ENCODE measurements around the gene SMIM11.

Gene SMIM11

DNA sequence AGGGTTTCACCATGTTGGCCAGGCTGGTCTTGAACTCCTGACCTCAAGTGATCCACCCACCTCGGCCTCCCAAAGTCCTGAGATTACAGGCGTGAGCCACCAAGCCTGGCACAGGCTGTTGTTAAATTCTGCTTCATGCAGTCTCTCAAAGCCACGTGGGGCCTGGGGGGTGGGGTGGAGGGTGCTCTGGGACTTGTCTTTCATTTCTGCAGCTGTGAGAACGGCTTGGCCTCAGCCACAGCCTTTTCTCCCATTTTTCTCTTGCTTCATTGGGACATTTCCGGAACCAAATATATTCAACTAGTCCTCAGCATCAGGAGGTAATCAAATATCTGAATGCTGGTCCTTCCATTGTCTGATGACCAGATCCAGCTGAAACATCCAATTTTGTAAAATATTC, 39.1 kb upstream of the SMIM11 start:
- TF ChIP-seq CTCF (IDR thresholded peaks at IDR 0.05; ENCODE audit: low read depth, low read length), result no peak
- peaks cover 5% of the 10 kb centered on the region for H3K9me3 ChIP-seq (ENCODE audit: severe bottlenecking)
- no peak overlapping the region for H3K4me3 ChIP-seq (ENCODE audit: low read depth, low read length)
- peaks cover 98% of the 10 kb centered on the region for H3K27me3 ChIP-seq (ENCODE audit: insufficient read depth, low read depth, severe bottlenecking)
- no peaks in the 10 kb centered on the region for H3K36me3 ChIP-seq
- no peak for DNase-seq
- no peak overlapping the region for H3K27ac ChIP-seq

DNA sequence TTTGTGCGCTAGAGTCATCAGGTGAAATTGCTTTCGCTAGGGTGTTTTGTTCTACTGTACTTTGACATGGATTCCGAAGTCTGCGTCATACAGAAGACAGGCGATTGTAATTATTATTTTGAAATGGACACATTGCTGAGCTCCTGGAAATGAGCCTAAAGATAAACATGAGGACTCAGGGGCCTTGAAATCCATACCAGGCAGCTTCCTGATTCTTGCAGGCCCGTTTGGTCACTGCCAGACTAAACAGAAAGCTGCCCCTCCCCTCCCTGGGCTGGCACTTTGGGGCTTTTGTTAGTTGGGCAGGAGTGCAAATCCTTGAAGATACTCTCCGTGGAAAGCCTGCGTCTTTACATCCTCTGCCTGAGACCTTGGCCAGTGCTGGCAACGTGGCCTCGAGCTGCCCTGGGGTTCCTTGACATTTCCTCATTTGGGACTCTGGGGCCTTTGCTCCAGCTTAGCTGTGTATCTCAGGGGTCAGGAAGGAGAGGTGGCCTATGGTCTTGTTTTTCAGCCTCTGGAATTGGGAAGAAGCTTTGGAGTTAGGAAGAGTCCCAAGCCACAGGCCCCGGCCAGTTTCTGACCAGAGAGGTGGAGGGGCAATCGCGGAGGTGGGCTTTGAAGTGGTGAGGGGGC, 38.4 kb upstream of the SMIM11 start:
- Histone ChIP-seq H3K36me3 (no peaks in the 10 kb centered on the region), H3K4me3 (ENCODE audit: low read depth, low read length) (no peak overlapping the region), H3K27me3 (ENCODE audit: insufficient read depth, low read depth, severe bottlenecking) (peaks cover 98% of the 10 kb centered on the region), H3K9me3 (ENCODE audit: severe bottlenecking) (peaks cover 5% of the 10 kb centered on the region), H3K27ac (no peak overlapping the region)
- no peak for TF ChIP-seq CTCF (IDR thresholded peaks at IDR 0.05; ENCODE audit: low read depth, low read length)
- DNase-seq, result no peak

- peaks cover 99% of the 10 kb centered on the region for H3K27me3 ChIP-seq (ENCODE audit: insufficient read depth, low read depth, severe bottlenecking)
- no peak overlapping the region for H3K27ac ChIP-seq
- peaks cover 5% of the 10 kb centered on the region for H3K9me3 ChIP-seq (ENCODE audit: severe bottlenecking)
- TF ChIP-seq CTCF (IDR thresholded peaks at IDR 0.05; ENCODE audit: low read depth, low read length), result no peak
- no peak overlapping the region for H3K4me3 ChIP-seq (ENCODE audit: low read depth, low read length)
- no peak for DNase-seq
- H3K36me3 ChIP-seq, result no peaks in the 10 kb centered on the region
Measured at GRCh38 chr21:34337741-34338140, 37.6 kb upstream of the SMIM11 start.

- DNase-seq, result no peak
- no peak overlapping the region for H3K4me3 ChIP-seq (ENCODE audit: low read depth, low read length)
- no peak overlapping the region for H3K27ac ChIP-seq
- TF ChIP-seq CTCF (IDR thresholded peaks at IDR 0.05; ENCODE audit: low read depth, low read length), result no peak
- no peaks in the 10 kb centered on the region for H3K36me3 ChIP-seq
- H3K9me3 ChIP-seq (ENCODE audit: severe bottlenecking), result peaks cover 9% of the 10 kb centered on the region
- H3K27me3 ChIP-seq (ENCODE audit: insufficient read depth, low read depth, severe bottlenecking), result peaks cover 99% of the 10 kb centered on the region
Measured at GRCh38 chr21:34338226-34338625, 37.1 kb upstream of the SMIM11 start.

- DNase-seq, result no peak
- TF ChIP-seq CTCF (IDR thresholded peaks at IDR 0.05; ENCODE audit: low read depth, low read length), result no peak
- H3K36me3 ChIP-seq, result no peaks in the 10 kb centered on the region
- H3K4me3 ChIP-seq (ENCODE audit: low read depth, low read length), result no peak overlapping the region
- H3K27ac ChIP-seq, result no peak overlapping the region
- peaks cover 11% of the 10 kb centered on the region for H3K9me3 ChIP-seq (ENCODE audit: severe bottlenecking)
- H3K27me3 ChIP-seq (ENCODE audit: insufficient read depth, low read depth, severe bottlenecking), result peaks cover 98% of the 10 kb centered on the region
Measured at GRCh38 chr21:34340061-34340460, 35.2 kb upstream of the SMIM11 start.

GRCh38 chr21:34342476-34342875, 32.8 kb upstream of the SMIM11 start:
- peaks cover 98% of the 10 kb centered on the region for H3K27me3 ChIP-seq (ENCODE audit: insufficient read depth, low read depth, severe bottlenecking)
- no peak for TF ChIP-seq CTCF (IDR thresholded peaks at IDR 0.05; ENCODE audit: low read depth, low read length)
- DNase-seq, result no peak
- no peak overlapping the region for H3K27ac ChIP-seq
- peaks cover 8% of the 10 kb centered on the region for H3K9me3 ChIP-seq (ENCODE audit: severe bottlenecking)
- H3K36me3 ChIP-seq, result no peaks in the 10 kb centered on the region
- no peak overlapping the region for H3K4me3 ChIP-seq (ENCODE audit: low read depth, low read length)
